Hair follicle dermal papilla cell (primary cell): ENCODE measurements around the gene HEATR5A. TPM values are rescaled to one million over a fixed set of nuclear protein-coding genes. Genes with fewer than 3 reads are reported as not detected.

ENCODE experiments used
- small RNA-seq: library from RNA; depleted of rRNA; stranded (forward); fragments of <200 nt; gene quantifications from one replicate; pipeline ENCODE3, GENCODE V24; 2012
- total RNA-seq: library from RNA; depleted of rRNA; stranded (reverse); fragments of >200 nt; gene quantifications from 2 replicates; pipeline ENCODE4 v1.2.3, GENCODE V29; 2012

The HEATR5A gene
- total RNA-seq: 48.7 and 58.1 TPM in 2 replicates

GRCh38 chr14:31420319-31421111 lies at the start of gene HEATR5A:
Gene HEATR5A (minus strand): TSS chr14:31420550. CDS start chr14:31402975, 17,575 bp downstream.

GRCh38 chr14:31456841-31457664 lies 36.7 kb upstream of the HEATR5A start, which contains the start of gene DTD2:
Gene DTD2 (minus strand): TSS chr14:31457506. CDS start chr14:31457393, 113 bp downstream.

Small RNAs within 50 kb of the gene (small RNA-seq; reads per million reads assigned to genes)
- gene RF00019: not detected

Other genes with a start within 250 kb of the HEATR5A start
- 168 and 225 TPM in 2 replicates for gene HECTD1, start 212.8 kb downstream of the HEATR5A start, total RNA-seq
- 47.4 and 48.6 TPM in 2 replicates for gene DTD2, start 37.0 kb upstream of the HEATR5A start, total RNA-seq
- not detected in 2 replicates for gene GPR33, start 67.5 kb upstream of the HEATR5A start, total RNA-seq
- gene NUBPL, start 140.9 kb upstream of the HEATR5A start, total RNA-seq: 11.9 and 13.0 TPM in 2 replicates